Measurements from ENCODE around the gene PRB3. TPM values are rescaled to one million over a fixed set of nuclear protein-coding genes. Genes with fewer than 3 reads are reported as not detected.

The PRB3 gene
- total RNA-seq, 2 donors from 2014 or later: not detected

GRCh38 chr12:11227373-11227772 lies 42.1 kb downstream of the PRB3 start:
- no peak for DNase-seq
- intact Hi-C loops (cut with DNase I): loop anchor here (5.0 kb wide), 1 partner anchor 260 kb away; no protein-coding TSS in a partner anchor
- Histone ChIP-seq H3K36me3 (no peaks in the 10 kb centered on the region), H3K4me3 (no peak overlapping the region), H3K9me3 (no peaks in the 10 kb centered on the region), H3K27me3 (no peaks in the 10 kb centered on the region), H3K9ac (ENCODE audit: low read depth in 2 of 2, low read length in 2 of 2) (no peak overlapping the region), H3K27ac (no peak overlapping the region), H3K4me1 (no peaks in the 10 kb centered on the region)
- TF ChIP-seq CTCF (IDR thresholded peaks at IDR 0.05): no peak

Other genes starting within 250 kb of the PRB3 start
- gene TAS2R19, start 247.1 kb downstream of the PRB3 start, total RNA-seq: 1 to 10 TPM; 1.6 to 1.9 TPM
- 1 to 10 TPM; 2.0 TPM for gene TAS2R31, start 238.3 kb downstream of the PRB3 start, total RNA-seq
- gene TAS2R46, start 207.4 kb downstream of the PRB3 start, total RNA-seq: under 1 TPM; 0.48 to 0.84 TPM
- gene TAS2R43, start 177.4 kb downstream of the PRB3 start, total RNA-seq: under 1 TPM in 1 of 2 donors, not detected in 1; 0.82 TPM
- gene TAS2R30, start 135.1 kb downstream of the PRB3 start, total RNA-seq: 1 to 10 TPM; 1.4 to 2.0 TPM
- gene SMIM10L1, start 98.5 kb downstream of the PRB3 start, total RNA-seq: 10 to 100 TPM in 1 of 2 donors, 1 to 10 TPM in 1; 7.9 to 10.2 TPM
- gene TAS2R42, start 82.8 kb downstream of the PRB3 start, total RNA-seq: not detected
- gene PRB4, start 40.7 kb upstream of the PRB3 start, total RNA-seq: not detected
- gene PRB2, start 125.9 kb upstream of the PRB3 start, total RNA-seq: not detected